Stimulated activated CD4-positive, alpha-beta T cell treated with anti-CD3 and anti-CD28 coated beads, Interleukin-2, amount 100 ng/mL, for 48 hours (primary cell): ENCODE results near the gene KDM5B.
"Not testable (repeated sequence)": the region's sequence is repeated elsewhere in the genome, so short reads cannot be mapped to it uniquely, and the experiment has no call there.

ENCODE experiments used
- DNase-seq, 2 donors: peaks; one replicate each; pipeline ENCODE4 v3.0.0-alpha.2; 2020

KDM5B gene

DNA sequence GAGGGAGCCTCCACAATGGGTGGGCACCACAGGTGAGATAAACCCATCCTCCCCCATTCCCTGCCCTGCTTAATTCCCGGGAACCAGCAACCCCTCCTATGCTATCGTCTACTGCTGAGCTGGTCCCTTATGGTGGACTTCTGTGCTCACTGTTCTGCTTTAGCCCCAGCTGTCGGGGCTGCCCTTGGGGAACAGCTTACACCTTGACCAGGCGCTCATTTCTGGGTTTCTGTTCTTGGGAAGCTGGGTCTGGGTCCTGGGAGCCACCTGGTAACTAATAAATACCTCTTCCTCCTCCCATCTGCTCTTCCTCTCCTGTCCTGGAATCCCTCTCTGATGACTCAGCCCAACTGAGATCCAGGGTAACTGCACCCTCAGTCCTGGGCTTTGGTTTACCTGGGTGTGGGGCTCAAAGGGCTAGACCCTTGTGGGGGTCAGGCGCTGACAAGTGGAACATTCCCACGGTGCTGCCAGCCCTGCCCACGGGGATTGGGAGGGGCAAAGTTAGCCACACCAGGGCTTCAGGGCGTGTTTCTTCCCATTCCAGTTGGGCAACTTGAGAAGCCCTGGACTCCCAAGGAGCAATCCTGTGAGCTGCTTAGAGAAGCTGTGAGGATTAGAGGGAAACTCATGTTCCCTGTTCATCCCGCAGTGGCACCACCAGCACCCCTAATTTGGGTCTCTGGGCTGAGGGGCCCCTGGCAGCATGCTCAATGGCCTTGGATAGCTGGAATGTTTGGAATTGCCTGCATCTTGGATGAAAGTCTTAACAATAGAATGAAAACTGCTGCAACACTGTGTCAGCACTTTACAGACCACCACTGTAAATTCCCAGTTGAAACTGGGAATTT lies 4.2 kb upstream of the KDM5B start:
- no peak for DNase-seq

DNA sequence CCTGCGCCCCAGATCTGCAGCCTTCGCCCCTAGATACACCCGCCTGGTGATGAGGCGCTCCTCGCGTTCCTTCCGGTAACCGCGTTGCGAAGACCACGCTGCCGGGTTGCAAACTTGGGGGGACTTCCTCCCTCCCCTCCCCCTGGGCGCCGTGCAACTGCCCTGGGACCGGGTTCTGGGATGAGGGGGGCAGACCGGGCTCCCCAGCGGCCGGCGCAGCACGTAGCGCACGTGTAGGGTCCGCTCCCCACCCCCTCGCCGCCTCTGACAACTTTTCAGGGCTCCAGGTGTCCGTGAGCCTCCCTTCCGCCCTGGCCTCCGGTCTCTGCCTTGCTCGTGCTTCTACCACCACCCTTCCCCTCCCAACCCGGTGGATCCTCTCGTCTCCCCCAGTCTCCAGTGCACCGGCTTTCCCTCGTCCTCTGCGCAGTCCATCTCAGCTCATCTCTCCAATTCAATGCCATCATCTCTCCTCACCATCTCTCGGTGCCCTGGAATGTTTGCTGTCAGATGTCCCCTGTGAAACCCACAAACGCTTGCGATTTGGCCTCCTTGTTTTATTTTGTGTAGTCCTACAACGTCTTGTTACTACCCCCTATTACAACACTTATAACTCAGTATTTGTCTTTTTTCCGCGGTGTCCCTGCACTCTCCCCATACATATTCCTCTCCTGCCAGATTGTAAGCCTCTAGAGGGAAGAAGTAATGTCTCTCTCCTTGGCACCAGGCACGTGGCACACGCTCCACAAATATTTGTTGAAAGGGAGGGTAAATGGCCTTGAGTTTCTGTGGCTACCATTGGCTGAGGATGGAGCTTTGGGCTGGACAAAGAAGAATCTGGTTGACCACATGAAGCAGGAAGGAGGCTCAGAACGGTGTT lies 3.3 kb upstream of the KDM5B start:
- DNase-seq: peak in 1 of 2 donors; percentile 21

DNA sequence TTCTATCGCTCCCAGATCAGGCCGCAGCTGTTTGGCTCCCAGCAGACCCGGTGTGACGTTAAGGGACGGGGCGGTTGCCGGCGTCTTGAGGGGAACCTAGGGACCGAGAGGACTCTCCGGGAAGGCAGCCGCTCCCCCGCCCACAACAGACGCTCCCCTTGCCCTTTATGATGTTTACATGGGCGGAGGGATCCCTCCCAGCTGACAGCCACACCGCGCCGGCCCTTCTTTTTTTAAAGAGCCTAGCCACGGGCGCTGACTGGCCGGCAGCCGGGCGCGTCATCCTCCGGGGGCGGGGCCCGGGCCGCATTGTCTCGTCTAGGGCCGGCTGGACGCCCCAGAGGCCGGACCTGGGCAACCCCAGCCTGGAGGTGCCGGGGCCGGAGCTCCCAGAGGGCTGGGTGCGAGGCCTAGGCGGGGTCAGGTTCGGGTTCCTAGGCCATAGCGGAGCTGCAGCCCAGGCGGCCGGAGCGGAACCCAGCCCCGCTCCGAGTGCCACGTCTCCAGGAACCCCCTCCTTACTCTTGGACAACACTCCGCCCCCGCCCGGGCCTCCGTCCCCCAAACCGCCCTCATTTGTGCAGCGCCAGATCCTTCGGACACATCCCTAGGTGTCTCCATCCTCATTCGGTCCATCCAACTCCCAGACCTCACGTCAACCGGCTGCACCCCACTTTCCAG lies 2.5 kb upstream of the KDM5B start, which contains the start of gene PCAT6:
TSS of gene PCAT6 (plus strand) at position 340 of the 681 bp plus-strand sequence.
- DNase-seq: peak; percentile 80 to 83

DNA sequence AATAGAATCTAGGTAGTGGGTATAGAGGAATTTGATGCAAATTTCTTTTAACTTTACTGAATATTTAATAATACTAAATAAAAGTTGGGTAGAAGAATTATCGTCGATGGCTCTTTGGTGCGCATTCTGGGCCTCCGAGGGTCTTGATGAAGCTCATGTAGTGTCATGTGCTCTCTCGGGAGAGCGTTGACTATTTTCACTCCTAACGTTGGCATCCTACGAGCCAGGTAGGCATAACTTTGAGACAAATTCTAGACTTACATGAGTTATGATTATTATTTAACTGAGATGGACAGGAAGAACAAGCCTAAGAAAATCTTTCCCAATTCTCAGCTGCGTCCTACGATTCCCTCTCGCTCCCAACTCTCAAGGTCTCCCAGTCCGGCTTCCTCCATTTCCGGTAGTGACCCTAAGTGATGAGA lies 2.0 kb upstream of the KDM5B start:
- no peak for DNase-seq

DNA sequence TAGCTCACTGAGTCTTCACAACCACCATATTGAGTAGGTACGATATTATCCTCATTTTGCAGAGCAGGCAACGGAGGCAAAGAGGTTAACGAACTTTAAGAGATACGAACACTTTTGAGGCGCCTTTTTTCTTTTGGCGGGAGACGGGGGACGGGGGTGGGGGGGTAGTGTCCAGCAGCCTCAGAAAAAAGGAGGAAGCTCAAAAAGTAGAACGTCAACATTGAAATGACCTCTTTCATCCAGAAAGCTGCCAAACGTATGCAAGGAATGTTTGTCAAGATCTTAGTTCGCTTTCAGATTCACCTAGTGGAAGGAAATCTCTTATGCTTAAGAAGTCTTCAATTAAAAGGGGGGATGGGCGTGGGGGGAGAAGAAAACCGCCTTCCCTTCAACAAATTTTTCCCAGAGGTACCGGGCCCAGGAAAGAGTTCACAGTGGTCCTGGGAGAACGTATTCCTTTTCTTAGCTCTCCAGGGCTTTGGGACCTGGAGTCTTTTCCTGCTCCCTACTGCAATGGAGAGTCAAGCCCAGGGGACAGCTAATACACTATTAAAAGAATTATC lies 1.5 kb upstream of the KDM5B start:
- DNase-seq: no peak

DNA sequence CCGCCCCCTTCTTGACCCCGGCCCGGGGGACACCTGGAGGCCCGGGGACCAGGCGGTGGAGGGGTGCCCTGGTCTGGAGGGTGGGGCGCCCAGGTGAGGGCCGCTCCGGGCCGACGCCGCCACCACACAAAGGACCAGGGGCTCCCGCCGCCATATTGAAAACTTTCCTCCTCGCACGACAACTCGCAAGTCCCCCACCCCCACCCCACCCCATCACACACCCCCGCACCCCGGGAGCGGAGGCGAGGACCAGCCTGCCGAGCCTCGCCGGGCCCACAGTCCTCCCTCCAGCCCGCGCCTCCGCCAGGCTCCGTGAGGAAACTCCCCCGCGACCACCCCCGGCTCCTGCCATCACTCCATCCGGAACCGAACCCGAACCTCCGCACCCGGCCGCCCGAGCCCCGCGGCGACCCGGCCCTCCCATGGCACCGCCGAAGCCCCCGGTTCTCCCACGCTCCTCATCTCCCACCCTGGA lies 733 bp downstream of the KDM5B start:
- DNase-seq: peak; percentile 13 to 31

DNA sequence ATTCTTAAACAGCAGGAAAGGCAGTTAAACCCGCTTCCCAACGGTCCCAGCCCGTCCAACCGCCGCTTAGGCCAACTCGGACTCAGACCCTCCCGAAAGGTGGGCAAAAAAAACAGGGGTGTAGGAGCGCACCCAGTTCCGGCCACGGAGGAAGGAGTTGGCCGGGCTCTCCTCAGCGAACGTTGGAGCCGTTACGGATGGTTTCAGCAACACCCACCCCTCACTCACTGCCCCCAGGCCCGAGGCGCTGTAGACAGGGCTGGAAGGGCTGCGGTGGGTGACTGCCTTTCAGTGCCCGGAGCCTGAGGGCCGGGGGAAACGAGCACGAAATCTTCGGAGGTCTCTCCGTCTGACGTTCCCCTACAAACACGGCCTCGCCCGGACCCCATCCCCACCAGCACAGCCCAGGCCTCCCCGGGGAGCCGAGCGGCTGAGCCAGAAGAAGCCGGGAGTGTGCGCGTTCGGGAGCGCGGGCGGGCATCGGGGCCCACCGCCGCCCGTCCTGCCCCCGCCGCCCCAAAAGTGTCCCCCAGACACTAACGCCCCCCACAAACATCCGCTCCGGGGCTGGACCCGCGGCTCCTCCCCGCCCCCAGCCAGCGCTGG lies 1.3 kb downstream of the KDM5B start:
- DNase-seq: peak; percentile 13 to 20

DNA sequence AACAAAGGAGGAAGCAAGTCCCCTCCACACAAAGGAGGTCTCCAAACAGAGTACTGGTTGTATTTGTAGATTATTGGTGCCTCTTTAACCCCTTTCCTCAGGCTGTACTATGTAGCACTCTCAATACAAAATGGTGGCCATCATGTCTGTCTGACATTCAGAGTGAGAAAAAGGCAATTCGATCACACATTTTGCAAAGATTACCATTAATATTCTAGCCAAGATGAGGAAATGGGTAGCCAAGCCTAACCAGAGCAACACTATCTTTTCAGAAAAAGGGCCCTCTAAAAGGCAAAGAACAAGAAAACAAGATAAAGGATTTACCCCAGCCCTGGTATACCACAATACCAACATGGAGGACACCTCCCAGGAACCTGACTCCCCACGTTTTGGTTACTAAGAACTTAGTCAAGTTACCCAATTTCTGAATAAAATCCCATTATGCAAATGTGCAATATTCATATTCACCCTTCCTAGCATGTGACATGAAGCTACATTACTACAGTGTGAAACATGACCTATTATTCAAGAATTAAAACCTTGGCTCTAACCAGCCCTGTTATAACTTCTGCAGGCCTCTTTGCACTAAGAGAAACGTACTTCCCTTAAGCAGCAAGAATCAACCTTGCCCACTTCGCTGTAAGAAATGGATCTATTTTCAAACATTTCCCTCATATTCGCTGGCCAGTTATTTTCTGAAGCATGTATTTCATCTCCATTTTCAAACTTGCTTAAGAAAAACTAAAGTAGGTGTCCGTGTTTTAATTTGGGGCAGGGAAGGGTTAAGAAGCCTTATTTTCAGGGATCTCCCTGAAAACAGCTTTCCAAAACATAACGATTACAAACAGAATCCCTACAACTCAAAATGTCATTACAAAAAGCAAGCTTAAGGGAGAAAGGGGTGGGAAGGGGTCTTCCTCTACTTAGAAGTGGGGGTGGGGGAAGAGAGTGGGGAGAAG lies 2.1 kb downstream of the KDM5B start:
- DNase-seq: no peak

DNA sequence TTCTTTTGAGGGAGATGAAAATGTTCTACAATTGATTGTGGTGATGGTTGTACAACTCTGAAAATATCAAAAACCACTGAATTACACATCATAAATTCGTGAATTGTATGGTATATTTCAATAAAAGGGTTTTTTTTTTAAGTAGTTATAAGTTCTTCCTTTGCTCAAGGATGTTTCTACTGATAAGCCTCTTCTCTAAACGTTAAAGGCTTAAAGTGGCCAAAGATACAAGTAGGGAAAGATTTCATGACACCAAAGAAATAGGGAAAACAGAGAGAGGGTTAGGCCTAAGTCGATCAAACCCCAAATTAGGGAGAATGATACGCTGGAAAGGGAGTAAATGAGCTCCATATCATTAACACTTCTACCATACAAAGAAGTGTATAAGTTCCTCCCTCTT lies 4.1 kb downstream of the KDM5B start:
- no peak for DNase-seq

DNA sequence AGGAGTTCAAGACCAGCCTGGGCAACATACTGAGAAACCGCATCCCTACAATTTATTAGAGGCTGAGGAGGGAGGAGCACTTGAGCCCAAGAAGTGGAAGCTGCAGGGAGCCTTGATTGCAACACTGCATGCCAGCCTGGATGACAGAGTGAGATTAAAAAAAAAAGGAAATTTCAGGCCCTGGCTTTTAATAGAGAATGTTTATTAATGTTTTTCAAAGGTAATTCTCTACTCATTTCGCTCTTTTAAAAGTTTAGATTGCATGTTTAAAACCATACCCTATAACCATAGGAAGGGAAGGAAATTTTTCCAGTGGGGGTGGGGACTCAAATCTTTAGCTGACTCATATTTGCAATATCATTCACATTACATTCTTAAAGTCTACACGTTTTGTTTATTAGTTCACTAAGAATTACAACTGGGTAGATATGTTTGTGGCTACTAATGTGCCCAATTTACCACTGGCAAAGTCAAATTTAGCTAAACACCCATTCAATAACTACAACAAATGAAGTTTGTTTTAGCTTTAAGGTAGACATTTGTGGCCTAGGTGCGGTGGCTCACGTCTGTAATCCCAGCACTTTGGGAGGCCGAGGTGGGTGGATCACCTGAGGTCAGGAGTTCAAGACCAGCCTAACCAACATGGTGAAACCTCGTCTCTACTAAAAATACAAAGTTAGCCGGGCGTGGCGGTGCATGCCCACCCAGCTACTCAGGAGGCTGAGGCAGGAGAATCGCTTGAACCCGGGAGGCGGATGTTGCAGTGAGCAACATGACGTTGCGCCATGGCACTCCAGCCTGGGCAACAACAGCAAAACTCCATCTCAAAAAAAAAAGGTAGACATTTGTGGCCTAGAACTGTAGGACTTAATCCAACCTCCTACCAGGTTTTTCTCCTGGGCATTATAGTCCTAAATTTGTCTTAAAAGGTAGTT lies 5.0 kb downstream of the KDM5B start:
- DNase-seq: no peak

DNA sequence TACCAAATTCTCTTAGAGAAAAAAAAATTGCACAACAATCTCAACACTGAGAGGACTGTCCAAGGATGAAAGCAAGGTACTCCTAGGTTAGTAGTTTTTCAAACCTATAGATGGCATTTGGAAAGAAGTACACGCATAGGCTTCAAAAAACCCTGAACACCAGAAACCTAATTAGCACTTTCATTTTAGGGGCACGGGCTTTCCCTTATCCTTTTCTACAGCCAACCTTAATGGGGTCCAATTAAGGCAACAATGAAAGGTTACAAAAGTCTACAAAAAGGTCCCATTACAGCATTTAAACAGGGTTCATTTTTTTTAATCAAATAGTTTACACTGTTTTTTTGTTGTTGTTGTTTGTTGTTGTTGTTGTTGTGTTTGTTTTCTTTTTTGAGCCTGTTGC lies 6.2 kb downstream of the KDM5B start:
- no peak for DNase-seq

DNA sequence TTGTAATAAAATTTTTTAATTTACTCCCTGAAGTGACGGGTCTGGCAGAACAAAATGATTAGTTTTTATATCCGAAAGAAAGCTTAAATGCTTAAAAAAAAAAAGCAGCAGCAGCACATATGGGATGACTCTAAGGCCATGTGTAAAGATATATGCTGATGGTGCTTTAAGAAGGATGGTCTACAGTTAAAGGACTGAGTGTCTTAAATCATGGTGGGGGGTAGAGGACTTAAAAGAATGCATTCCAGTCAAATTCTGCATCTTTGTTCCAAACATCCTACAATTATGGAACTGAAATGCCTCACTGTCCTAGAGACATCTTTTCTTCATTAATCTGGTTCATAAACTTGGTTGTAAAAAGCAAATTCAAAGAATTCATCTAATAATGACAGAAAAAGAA lies 7.0 kb downstream of the KDM5B start:
- no peak for DNase-seq

DNA sequence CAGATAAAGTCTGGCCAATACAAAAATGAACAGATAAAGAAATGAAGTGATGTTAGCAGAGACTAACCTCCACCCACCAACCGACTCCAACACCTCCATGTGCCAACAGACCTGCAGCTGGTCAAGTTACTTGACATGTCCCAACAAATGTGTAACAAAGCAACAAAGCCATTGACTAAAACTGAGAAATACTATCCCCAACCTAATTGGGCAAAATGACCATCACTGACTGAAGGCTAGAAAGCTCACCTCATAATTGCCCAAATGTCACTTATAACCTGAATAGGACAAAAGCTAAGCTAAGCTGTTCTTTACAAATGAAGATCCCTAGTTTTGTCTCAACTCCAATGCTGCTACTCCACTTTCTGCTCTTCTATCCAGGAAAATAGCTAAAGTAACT lies 7.5 kb downstream of the KDM5B start:
- DNase-seq: no peak

DNA sequence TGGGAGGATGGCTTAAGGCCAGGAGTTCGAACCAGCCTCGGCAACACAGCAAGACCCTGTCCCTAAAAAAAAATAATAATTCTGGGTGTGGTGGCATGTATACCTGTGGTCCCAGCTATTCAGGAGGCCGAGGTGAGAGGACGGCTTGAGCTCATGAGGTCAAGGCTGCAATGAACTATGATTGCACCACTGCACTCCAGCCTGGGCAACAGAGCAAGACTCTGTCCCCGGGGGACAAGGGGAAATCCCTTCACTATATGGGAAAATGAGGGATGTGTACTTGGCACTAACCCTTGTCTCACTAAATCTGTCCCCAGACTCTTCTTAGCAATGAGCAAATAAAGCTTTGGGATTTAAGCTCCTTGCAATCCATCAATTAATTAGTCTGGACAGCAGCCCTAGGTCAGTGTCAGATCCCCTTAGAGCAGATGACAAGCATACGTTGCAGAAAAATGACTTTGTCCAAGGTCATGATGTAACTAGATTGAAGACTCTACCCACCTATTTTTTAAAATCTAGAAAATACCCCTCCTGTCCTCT lies 9.4 kb downstream of the KDM5B start:
- no peak for DNase-seq

DNA sequence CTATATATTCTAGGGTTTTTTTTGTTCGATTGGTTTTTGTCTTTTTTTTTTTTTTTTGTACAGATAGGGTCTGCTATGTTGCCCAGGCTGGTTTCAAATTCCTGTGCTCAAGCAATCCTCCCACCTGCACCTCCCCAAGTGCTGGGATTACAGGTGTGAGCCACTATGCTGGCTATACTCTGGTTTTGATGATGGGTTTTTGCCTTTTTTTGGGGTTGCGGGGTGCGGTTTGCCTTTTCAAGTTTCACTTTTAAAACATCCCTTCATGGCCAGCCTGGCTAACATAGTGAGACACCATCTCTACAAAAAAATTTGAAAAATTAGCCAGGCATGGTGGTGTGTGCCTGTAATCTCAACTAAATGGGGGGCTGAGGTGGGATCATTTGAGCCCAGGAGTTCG lies 10.0 kb downstream of the KDM5B start:
- DNase-seq: no peak

DNA sequence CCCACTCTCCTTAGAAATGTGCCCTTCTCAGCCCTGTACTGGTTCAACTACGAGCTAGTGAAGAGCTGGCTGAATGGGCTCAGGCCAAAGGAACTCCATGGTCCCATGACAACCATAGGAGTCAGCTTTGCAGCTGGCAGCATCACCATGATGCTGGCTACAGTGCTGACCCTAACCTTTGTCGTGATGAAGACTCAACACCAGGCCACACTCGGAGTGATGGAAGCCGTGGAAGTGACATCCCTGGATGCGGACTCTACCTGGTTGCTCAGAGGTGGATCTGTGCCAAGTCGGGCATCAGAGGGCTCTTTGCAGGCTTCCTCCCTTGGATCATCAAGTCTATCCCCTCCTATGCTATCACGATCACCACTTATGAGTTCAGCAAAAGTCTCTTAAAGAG lies 11.6 kb downstream of the KDM5B start:
- no peak for DNase-seq

DNA sequence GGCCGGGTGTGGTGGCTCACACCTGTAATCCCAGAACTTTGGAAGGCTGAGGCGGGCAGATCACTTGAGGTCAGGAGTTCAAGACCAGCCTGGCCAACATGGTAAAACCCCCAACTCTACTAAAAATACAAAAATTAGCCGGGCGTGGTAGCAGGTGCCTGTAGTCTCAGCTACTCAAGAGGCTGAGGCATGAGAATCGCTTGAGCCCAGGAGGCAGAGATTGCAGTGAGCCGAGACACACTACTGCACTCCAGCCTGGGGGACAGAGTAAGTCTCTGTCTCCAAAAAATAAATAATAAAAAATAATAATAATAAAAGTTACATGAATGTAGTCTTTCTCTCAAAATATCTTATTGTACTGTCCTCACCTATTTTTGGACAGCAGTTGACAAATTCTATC lies 13.3 kb downstream of the KDM5B start:
- not testable (repeated sequence) for DNase-seq

DNA sequence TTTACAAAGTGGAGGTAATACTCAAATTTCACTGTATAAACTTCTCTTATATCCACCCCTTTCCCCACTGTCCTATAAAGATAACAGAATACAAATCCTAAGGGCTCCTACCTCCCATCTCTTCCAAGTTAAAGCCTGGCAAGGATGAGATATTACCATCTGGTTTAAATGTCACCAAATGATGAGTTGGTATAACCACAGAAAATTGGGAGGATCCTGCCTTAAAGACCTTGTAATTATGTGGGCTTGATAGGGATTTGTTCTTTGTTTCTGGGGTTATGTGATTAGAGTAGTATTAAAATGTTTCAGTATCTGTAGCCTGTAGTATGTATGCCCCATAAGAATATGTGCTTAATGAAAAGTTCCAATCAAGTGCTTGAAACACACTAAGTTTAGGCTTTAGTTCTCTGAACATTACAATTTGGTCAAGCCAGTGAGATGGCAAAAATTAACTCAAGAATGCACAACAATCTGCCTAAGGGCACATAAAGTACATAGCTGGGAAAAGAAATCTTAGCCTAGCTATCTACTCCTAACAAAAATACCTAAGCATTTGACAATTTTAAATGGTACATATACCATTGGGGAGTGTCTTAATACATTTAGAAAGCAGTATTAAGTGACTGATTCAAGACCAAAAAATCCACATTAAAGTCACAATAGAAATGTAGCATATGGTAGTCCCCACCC lies 14.0 kb downstream of the KDM5B start:
- no peak for DNase-seq
